Ectodermal cell (in vitro differentiated cells): ENCODE measurements around the gene MBNL3. TPM values are rescaled to one million over a fixed set of nuclear protein-coding genes. Genes with fewer than 3 reads are reported as not detected.

ENCODE experiments used
- H3K27ac ChIP-seq: 2 replicates; pipeline ENCODE4 v1.7.0; 2013; ENCODE audit warnings: mild to moderate bottlenecking, low read depth, low read length; ENCODE audit not compliant: insufficient read depth, poor library complexity, severe bottlenecking
- H3K27me3 ChIP-seq: 2 replicates; pipeline ENCODE4 v1.7.0; 2013; ENCODE audit warnings: mild to moderate bottlenecking, low read length; ENCODE audit not compliant: insufficient read depth, control insufficient read depth, poor library complexity, severe bottlenecking
- H3K36me3 ChIP-seq: one replicate; pipeline ENCODE4 v1.7.0; 2013; ENCODE audit warnings: low read length; ENCODE audit not compliant: control insufficient read depth, insufficient read depth
- H3K4me1 ChIP-seq: one replicate; pipeline ENCODE4 v1.7.0; 2013; ENCODE audit warnings: low read length; ENCODE audit not compliant: control insufficient read depth, insufficient read depth
- H3K4me3 ChIP-seq: 2 replicates; pipeline ENCODE4 v1.7.0; 2013; ENCODE audit warnings: low read depth, low read length, control low read depth; ENCODE audit not compliant: insufficient read depth
- H3K9me3 ChIP-seq: 2 replicates; pipeline ENCODE4 v1.7.0; 2013; ENCODE audit warnings: mild to moderate bottlenecking, low read length, moderate library complexity; ENCODE audit not compliant: control insufficient read depth
- WGBS, 2 experiments: methylation state at CpG; one replicate each; pipeline ENCODE4 v1.1.7; 2013; ENCODE audit warnings: missing lambda C conversion rate in 2 of 2; 5-methylcytosine and 5-hydroxymethylcytosine counted together
- polyA plus RNA-seq, 4 experiments: library from polyadenylated mRNA; stranded (reverse); fragments of 50-300 nt; gene quantifications; one replicate each; pipeline ENCODE4 v1.2.3, GENCODE V29; 2013

Gene MBNL3, protein sequence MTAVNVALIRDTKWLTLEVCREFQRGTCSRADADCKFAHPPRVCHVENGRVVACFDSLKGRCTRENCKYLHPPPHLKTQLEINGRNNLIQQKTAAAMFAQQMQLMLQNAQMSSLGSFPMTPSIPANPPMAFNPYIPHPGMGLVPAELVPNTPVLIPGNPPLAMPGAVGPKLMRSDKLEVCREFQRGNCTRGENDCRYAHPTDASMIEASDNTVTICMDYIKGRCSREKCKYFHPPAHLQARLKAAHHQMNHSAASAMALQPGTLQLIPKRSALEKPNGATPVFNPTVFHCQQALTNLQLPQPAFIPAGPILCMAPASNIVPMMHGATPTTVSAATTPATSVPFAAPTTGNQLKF
- polyA plus RNA-seq (2013, experiment 1 of 4), result 8.9 TPM
- polyA plus RNA-seq (2013, experiment 2 of 4), result 7.7 TPM
- 6.5 TPM for polyA plus RNA-seq (2013, experiment 3 of 4)
- 8.6 TPM for polyA plus RNA-seq (2013, experiment 4 of 4)

DNA sequence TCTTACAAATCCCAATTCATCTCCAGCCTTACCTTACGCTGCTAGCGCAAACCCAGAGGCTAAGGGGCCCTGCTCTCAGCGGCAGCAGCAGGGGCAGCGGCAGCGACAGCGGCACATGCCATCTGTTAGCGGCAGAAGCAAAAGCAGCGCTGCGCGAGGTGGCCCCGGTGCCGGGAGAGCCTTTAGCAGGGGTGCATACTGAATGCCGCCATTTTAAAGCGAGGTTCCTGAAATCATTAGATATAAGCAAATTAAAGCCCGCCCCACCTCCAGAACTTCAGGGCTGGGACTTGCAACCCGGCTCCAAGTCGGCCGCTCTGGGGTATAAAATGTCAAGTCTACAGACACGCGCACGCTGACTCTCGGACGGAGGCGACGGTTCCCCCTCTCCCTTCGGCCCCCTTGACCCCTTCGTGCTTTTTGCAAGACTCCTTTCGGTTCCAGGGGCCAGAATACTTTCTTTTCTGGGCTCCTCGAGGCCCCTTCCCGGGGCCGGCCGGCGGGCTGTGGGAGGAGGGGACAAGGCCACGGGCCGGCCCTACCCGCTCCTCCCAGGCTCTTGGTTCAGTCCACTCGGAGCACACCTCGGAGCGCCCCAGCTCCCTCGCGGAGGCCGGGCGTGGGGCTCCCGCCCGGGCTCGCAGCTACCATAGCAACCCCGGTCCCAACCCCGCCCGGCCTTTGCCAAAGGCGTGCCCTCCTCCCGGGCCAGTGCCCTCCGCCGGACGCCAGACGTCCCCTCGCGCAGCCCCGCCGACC lies at the start of gene MBNL3:
Gene MBNL3 (minus strand): TSS at position 220 of the 759 bp plus-strand sequence. CDS start 49,427 bp downstream, outside the sequence.
- H3K27ac ChIP-seq, result peak within 1 kb of the TSS; percentile 36
- H3K36me3 ChIP-seq, result no peaks in the 10 kb centered on the region
- H3K27me3 ChIP-seq, result peaks cover 29% of the 10 kb centered on the region
- 0 to 1% methylated on average over 59 of the region's 59 CpGs for WGBS, 2 experiments
- no peaks in the 10 kb centered on the region for H3K9me3 ChIP-seq
- peak within 1 kb of the TSS; percentile 46 for H3K4me3 ChIP-seq
- H3K4me1 ChIP-seq, result no peaks in the 10 kb centered on the region

DNA sequence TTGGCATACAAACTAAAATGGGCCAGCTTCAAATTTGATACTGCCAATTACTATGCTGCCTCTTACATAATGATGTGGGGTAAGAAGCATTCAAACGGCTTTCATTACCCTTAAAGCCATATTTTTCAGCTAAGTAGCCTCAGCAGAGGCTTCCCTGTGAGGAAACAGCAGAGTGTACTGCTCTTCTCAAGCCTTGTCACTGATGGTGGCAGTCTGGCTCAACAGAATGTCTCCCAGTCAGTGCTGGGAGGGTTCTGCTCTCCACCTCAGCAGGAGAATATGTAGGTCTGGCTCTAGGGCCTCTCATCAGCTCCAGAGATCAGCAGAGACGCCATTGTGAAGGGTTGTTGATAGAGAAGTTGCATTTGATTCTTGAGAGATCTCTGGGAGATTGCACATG lies 44.6 kb upstream of the MBNL3 start:
- Histone ChIP-seq H3K36me3 (no peaks in the 10 kb centered on the region), H3K4me3 (no peak overlapping the region), H3K4me1 (no peaks in the 10 kb centered on the region), H3K27ac (no peak overlapping the region), H3K9me3 (no peaks in the 10 kb centered on the region), H3K27me3 (no peaks in the 10 kb centered on the region)
- WGBS, 2 experiments, result 91 to 92% methylated on average over 1 to 2 of the region's 2 CpGs

DNA sequence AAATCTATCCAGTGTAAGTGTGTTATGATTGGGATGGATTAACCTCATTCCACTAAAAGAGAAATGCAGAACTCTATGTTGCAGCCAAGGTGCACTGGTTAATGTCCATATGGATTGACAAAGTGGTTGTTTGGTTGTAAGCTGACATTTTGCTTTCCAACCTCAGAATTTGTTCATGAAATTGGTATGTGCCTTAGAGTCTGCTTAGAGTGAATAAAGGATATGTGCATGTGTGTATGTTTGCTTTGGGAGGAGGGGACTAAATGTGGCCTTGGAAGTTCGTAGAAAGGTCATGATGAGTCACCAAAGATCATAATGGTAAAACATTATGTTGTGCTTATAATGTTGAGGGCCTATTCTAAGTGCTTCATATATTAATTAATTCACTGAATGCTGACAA lies 44.1 kb upstream of the MBNL3 start:
- Histone ChIP-seq H3K27me3 (no peaks in the 10 kb centered on the region), H3K4me3 (no peak overlapping the region), H3K9me3 (no peaks in the 10 kb centered on the region), H3K27ac (no peak overlapping the region), H3K36me3 (no peaks in the 10 kb centered on the region), H3K4me1 (no peaks in the 10 kb centered on the region)
- 86 to 100% methylated on average over 1 of the region's 1 CpG for WGBS, 2 experiments

DNA sequence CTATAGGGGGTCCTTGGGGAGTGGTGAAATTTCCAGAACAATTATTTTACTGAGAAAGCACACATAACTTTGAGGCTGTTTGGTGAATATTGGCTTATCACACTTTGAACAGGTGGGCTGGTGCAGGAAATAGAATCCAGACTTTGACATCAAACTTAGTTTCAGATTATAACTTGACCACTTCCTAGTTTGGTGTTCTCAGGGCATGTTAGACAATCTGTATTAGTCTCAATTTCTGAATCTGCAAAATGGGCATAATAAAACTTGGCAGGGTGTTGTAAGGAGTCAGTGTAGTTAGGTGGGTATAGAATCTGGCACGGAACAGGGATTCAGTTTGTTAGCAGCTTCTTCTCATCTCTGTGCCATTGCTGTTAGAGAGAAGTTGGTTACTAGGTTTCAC lies 43.3 kb upstream of the MBNL3 start:
- Histone ChIP-seq H3K9me3 (no peaks in the 10 kb centered on the region), H3K36me3 (no peaks in the 10 kb centered on the region), H3K4me3 (no peak overlapping the region), H3K4me1 (no peaks in the 10 kb centered on the region), H3K27me3 (no peaks in the 10 kb centered on the region), H3K27ac (no peak overlapping the region)
- 93 to 100% methylated on average over 1 of the region's 1 CpG for WGBS, 2 experiments

DNA sequence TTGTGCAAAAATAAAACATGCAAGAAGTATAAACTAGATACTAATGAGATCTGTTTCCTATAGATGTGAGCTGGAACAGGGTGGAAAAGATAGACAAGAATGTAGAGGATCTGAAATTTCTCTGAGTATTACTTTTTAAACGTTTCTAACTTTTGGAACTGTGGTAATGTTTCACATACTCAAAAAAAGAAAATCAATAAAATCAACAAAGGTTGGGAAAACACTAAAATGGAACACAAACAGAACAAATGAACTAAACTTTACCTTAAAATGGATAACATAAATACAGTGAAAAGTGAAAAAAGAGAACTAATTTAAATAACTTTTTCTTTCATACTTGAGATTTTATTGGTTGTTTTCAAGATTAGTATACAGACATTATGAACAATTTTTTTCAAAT lies 32.0 kb upstream of the MBNL3 start:
- Histone ChIP-seq H3K4me1 (no peaks in the 10 kb centered on the region), H3K36me3 (no peaks in the 10 kb centered on the region), H3K27ac (no peak overlapping the region), H3K27me3 (no peaks in the 10 kb centered on the region), H3K9me3 (no peaks in the 10 kb centered on the region), H3K4me3 (no peak overlapping the region)
- no CpG with 5 or more reads among the region's 1 CpG for WGBS, 2 experiments

DNA sequence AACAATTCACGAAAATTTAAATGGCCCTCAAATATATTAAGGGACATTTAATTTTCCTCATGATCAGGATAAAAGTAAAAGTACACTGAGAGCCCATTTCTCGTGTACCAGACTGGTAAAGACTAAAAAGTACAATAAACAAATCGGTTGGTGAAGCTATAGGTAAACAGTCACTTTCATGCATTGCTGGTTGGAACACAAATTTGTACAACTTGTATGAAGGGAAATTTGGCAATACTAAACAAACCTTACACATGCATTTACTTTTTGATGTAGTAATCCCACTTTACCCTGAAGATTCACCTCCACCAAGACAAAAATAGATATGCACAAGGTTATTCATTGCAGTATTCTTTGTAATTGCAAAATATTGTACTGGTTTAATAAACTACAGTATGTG lies 31.4 kb upstream of the MBNL3 start:
- Histone ChIP-seq H3K27ac (no peak overlapping the region), H3K36me3 (no peaks in the 10 kb centered on the region), H3K4me3 (no peak overlapping the region), H3K9me3 (no peaks in the 10 kb centered on the region), H3K4me1 (no peaks in the 10 kb centered on the region), H3K27me3 (no peaks in the 10 kb centered on the region)
- WGBS, 2 experiments, result 94 to 100% methylated on average over 2 of the region's 3 CpGs

DNA sequence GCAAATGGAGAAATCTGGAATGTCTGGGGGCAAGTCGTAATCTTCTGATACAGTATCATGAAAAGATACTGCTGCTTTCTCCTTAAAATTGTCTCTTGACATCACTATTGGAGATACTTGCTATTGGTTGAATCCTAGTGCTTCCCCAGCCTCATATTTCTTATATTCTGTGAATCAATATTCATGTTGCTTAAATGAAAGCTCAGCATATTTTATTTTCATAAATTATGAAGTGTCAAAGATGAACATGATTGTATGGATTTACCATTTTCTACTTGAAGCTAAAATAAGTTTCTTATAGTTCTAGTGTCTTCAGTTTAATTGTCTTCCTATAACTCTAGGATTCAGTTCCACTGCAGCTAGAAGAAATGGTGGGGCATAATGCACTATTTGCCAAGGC lies 29.6 kb upstream of the MBNL3 start:
- 92 to 100% methylated on average over 1 of the region's 1 CpG for WGBS, 2 experiments
- Histone ChIP-seq H3K9me3 (no peaks in the 10 kb centered on the region), H3K4me1 (no peaks in the 10 kb centered on the region), H3K4me3 (no peak overlapping the region), H3K27ac (no peak overlapping the region), H3K36me3 (no peaks in the 10 kb centered on the region), H3K27me3 (no peaks in the 10 kb centered on the region)

DNA sequence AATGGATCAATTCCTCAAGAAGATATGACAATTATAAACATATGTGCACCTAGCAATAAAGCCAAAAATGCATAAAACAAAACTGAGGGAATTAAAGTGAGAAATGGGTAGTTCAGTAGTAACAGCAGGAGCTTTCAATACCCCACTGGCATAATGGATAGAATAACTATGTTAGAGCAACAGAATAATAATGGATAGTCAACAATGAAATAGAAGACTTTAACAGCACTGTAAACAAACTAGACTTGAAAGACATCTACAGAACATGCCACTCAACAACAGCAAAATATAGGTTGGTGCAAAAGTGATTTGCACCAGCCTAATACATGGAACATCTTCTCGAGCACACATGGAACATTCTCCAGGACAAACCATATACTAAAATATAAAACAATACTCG lies 20.0 kb upstream of the MBNL3 start:
- no peaks in the 10 kb centered on the region for H3K36me3 ChIP-seq
- no CpG with 5 or more reads among the region's 2 CpGs for WGBS, 2 experiments
- no peaks in the 10 kb centered on the region for H3K9me3 ChIP-seq
- no peaks in the 10 kb centered on the region for H3K27me3 ChIP-seq
- no peak overlapping the region for H3K27ac ChIP-seq
- H3K4me1 ChIP-seq, result no peaks in the 10 kb centered on the region
- H3K4me3 ChIP-seq, result no peak overlapping the region

DNA sequence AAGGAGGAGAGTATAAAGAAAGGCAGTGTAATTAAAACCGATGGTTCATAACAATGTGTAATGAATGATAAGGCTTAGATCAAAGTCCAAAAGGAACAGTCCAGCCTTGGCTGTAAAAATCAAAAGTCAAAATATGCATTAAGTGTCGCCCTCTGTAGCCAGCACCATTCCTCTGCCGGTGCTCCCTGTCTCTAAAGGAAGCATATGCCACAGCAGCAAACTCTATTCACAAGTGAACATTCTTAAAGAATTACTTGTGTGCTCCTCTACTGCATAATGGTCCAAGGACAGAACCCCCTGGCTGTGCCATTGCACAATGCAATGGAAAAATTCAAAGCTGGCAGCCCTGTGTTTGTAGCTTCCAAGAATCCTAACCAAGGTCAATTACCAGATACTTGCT lies 16.3 kb upstream of the MBNL3 start:
- H3K4me1 ChIP-seq, result no peaks in the 10 kb centered on the region
- H3K27ac ChIP-seq, result no peak overlapping the region
- no peaks in the 10 kb centered on the region for H3K9me3 ChIP-seq
- WGBS, 2 experiments, result 91 to 93% methylated on average over 3 of the region's 3 CpGs
- H3K4me3 ChIP-seq, result no peak overlapping the region
- no peaks in the 10 kb centered on the region for H3K27me3 ChIP-seq
- no peaks in the 10 kb centered on the region for H3K36me3 ChIP-seq

DNA sequence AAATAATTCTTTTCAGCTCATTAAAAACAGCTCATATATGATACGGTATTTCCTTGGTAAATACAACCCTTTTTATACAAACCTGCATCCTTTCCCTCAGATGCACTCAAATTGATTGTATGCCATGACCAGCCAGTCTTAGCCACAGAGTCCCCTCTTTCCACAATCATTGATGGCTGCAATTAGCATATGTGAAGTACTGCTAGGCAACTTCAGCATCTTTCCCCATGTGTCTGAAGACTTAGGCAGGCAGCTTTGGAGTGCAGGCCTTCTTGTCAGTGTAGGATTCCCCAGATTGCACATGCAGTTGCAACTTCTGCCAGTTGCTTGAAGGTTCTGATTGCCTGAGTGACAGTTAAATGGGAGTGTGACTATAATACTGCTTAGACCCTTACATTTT lies 15.6 kb upstream of the MBNL3 start:
- Histone ChIP-seq H3K27ac (no peak overlapping the region), H3K9me3 (no peaks in the 10 kb centered on the region), H3K36me3 (no peaks in the 10 kb centered on the region), H3K4me1 (no peaks in the 10 kb centered on the region), H3K4me3 (no peak overlapping the region), H3K27me3 (no peaks in the 10 kb centered on the region)
- WGBS, 2 experiments, result 86 to 95% methylated on average over 1 of the region's 1 CpG
